Stimulated activated CD4-positive, alpha-beta T cell treated with anti-CD3 and anti-CD28 coated beads, Interleukin-2, amount 100 ng/mL, for 24 hours (primary cell): ENCODE data around the gene MCF2.
"Not testable (repeated sequence)": the region's sequence is repeated elsewhere in the genome, so short reads cannot be mapped to it uniquely, and the experiment has no call there.

Source experiments
- DNase-seq, 2 donors: peaks; one replicate each; pipeline ENCODE4 v3.0.0-alpha.2; 2020

MCF2 gene

GRCh38 chrX:139708067-139708466 is at the start of gene MCF2:
Gene MCF2, minus strand, starts transcription at chrX:139708167. Its CDS starts 56,423 bp downstream, at chrX:139651744.
- no peak for DNase-seq

GRCh38 chrX:139751053-139751452 is 43.1 kb upstream of the MCF2 start:
- no peak for DNase-seq

GRCh38 chrX:139750390-139750789 is 42.4 kb upstream of the MCF2 start:
- DNase-seq, result no peak

GRCh38 chrX:139739138-139739537 is 31.2 kb upstream of the MCF2 start:
- peak in 1 of 2 donors; percentile 15 for DNase-seq

GRCh38 chrX:139738581-139738980 is 30.6 kb upstream of the MCF2 start:
- DNase-seq, result no peak

GRCh38 chrX:139736151-139736550 is 28.2 kb upstream of the MCF2 start:
- DNase-seq, result no peak

- no peak for DNase-seq
Observed at GRCh38 chrX:139734996-139735395, 27.0 kb upstream of the MCF2 start.

GRCh38 chrX:139725720-139726119 is 17.8 kb upstream of the MCF2 start:
- no peak for DNase-seq

GRCh38 chrX:139724626-139725025 is 16.7 kb upstream of the MCF2 start:
- DNase-seq, result no peak

- DNase-seq, result no peak
Observed at GRCh38 chrX:139720979-139721378, 13.0 kb upstream of the MCF2 start.

GRCh38 chrX:139720136-139720535 is 12.2 kb upstream of the MCF2 start:
- no peak for DNase-seq

- no peak for DNase-seq
Observed at GRCh38 chrX:139702658-139703057, 5.3 kb downstream of the MCF2 start.

GRCh38 chrX:139692908-139693307 is 15.1 kb downstream of the MCF2 start:
- no peak for DNase-seq

GRCh38 chrX:139692506-139692849 is 15.5 kb downstream of the MCF2 start:
- no peak for DNase-seq

- DNase-seq, result no peak
Observed at GRCh38 chrX:139691843-139692505, 16.0 kb downstream of the MCF2 start.

- DNase-seq, result no peak
Observed at GRCh38 chrX:139691493-139691842, 16.5 kb downstream of the MCF2 start.

GRCh38 chrX:139685175-139685574 is 22.8 kb downstream of the MCF2 start:
- not testable (repeated sequence) for DNase-seq

GRCh38 chrX:139680356-139680755 is 27.6 kb downstream of the MCF2 start:
- DNase-seq, result no peak

- DNase-seq, result no peak
Observed at GRCh38 chrX:139647597-139647996, 60.4 kb downstream of the MCF2 start.

- no peak for DNase-seq
Observed at GRCh38 chrX:139642241-139642927, 65.6 kb downstream of the MCF2 start.

- DNase-seq, result no peak
Observed at GRCh38 chrX:139640259-139640658, 67.7 kb downstream of the MCF2 start.

GRCh38 chrX:139639253-139639652 is 68.7 kb downstream of the MCF2 start:
- DNase-seq, result no peak

- no peak for DNase-seq
Observed at GRCh38 chrX:139600105-139600504, 107.9 kb downstream of the MCF2 start.

- DNase-seq, result no peak
Observed at GRCh38 chrX:139596068-139596467, 111.9 kb downstream of the MCF2 start.

- DNase-seq, result no peak
Observed at GRCh38 chrX:139585613-139586012, 122.4 kb downstream of the MCF2 start.
